Measurements from ENCODE around the gene GPR173.

- TF ChIP-seq CTCF (IDR thresholded peaks at IDR 0.05) (no peak), POLR2A (IDR thresholded peaks at IDR 0.05) (no peak)
These were observed 41.3 kb downstream of the GPR173 start for GRCh38 chrX:53089925-53090324.
